KMS-11 (cell line): ENCODE results near the gene CACNB1.

Experiments used
- H2AFZ ChIP-seq: fragments of 200-600 bp; sonication (generic); 2 replicates; pipeline ENCODE4 v1.6.1; 2016; ENCODE audit warnings: antibody characterized with exemption, mixed run types, low read depth
- H3K27ac ChIP-seq: fragments of 200-600 bp; sonication (generic); 2 replicates; pipeline ENCODE4 v1.6.1; 2016; ENCODE audit warnings: mild to moderate bottlenecking, mixed run types
- H3K27me3 ChIP-seq: fragments of 200-600 bp; sonication (generic); 2 replicates; pipeline ENCODE4 v1.6.1; 2017; ENCODE audit warnings: mild to moderate bottlenecking, low read depth, mixed run types, moderate library complexity; ENCODE audit not compliant: insufficient read depth
- H3K36me3 ChIP-seq: fragments of 200-600 bp; sonication (generic); 2 replicates; pipeline ENCODE4 v1.6.1; 2017; ENCODE audit warnings: mild to moderate bottlenecking, mixed run types; ENCODE audit not compliant: insufficient read depth
- H3K4me1 ChIP-seq: fragments of 200-600 bp; sonication (generic); 2 replicates; pipeline ENCODE4 v1.6.1; 2016; ENCODE audit warnings: mild to moderate bottlenecking, low read depth, mixed run types; ENCODE audit not compliant: poor library complexity, severe bottlenecking
- H3K4me2 ChIP-seq: fragments of 200-600 bp; sonication (generic); 2 replicates; pipeline ENCODE4 v1.7.0; 2016; ENCODE audit warnings: mild to moderate bottlenecking, mixed run types
- H3K4me3 ChIP-seq: fragments of 200-600 bp; sonication (generic); IDR thresholded peaks from 2 replicates; pipeline ENCODE4 v1.6.1; 2017; ENCODE audit warnings: low read depth, low read length, mixed read lengths; ENCODE audit not compliant: insufficient read depth
- H3K79me2 ChIP-seq: fragments of 200-600 bp; sonication (generic); 2 replicates; pipeline ENCODE4 v1.6.1; 2016; ENCODE audit warnings: low read depth, mixed run types; ENCODE audit not compliant: insufficient read depth
- H3K9ac ChIP-seq: fragments of 200-600 bp; sonication (generic); 2 replicates; pipeline ENCODE4 v1.6.1; 2016; ENCODE audit warnings: mild to moderate bottlenecking, mixed run types
- H4K20me1 ChIP-seq: fragments of 200-600 bp; sonication (generic); 2 replicates; pipeline ENCODE4 v1.6.1; 2016; ENCODE audit warnings: mild to moderate bottlenecking, mixed run types; ENCODE audit not compliant: insufficient read depth
- CTCF ChIP-seq: fragments of 200-600 bp; sonication (generic); conservative IDR thresholded peaks from 2 replicates; pipeline ENCODE4 v1.6.1; 2017; ENCODE audit warnings: low read depth, mild to moderate bottlenecking, antibody characterized with exemption, low read length, moderate library complexity, mixed read lengths

CACNB1 gene

DNA sequence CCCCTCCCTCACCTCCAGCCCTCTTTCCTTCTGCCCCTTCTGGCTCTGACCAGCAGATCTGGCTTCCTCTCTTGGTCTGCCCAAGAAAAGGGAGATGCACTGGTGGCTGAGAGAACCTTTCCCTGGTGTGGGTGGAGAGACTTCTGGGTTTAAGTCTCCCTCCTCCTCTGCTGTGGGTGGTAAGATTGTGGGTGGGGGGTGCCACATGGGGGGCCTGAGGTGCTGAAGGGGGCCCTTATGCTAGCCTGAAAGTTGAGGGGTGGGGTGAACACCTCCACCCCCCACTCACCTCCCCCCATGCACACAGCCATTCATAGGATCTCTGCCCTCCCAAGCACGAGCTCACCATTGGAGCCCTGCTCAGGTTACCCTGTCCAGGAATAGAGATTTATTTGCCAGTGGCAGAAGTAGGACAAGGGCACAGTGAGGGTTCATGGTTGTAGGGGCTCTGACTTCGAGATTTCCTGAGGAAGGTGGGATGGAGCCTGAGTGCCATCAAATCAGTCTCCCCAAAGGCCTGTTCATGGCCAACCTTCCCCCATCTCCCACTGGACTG lies 30.0 kb upstream of the CACNB1 start:
- Histone ChIP-seq H4K20me1 (no peaks in the 10 kb centered on the region), H3K4me3 (no peak overlapping the region), H3K27me3 (peaks cover 50% of the 10 kb centered on the region), H3K4me1 (peaks cover 6% of the 10 kb centered on the region), H3K27ac (no peak overlapping the region), H3K9ac (no peak overlapping the region), H3K36me3 (no peaks in the 10 kb centered on the region), H2AFZ (no peak overlapping the region), H3K4me2 (no peak overlapping the region), H3K79me2 (no peaks in the 10 kb centered on the region)
- no peak for TF ChIP-seq CTCF

GRCh38 chr17:39225959-39226683 lies 28.7 kb upstream of the CACNB1 start:
- no peak overlapping the region for H2AFZ ChIP-seq
- no peak overlapping the region for H3K9ac ChIP-seq
- no peaks in the 10 kb centered on the region for H3K79me2 ChIP-seq
- no peaks in the 10 kb centered on the region for H3K36me3 ChIP-seq
- H3K4me3 ChIP-seq = no peak overlapping the region
- TF ChIP-seq CTCF = no peak
- H3K4me1 ChIP-seq = no peaks in the 10 kb centered on the region
- H4K20me1 ChIP-seq = no peaks in the 10 kb centered on the region
- no peak overlapping the region for H3K27ac ChIP-seq
- no peak overlapping the region for H3K4me2 ChIP-seq
- H3K27me3 ChIP-seq = peaks cover 50% of the 10 kb centered on the region

DNA sequence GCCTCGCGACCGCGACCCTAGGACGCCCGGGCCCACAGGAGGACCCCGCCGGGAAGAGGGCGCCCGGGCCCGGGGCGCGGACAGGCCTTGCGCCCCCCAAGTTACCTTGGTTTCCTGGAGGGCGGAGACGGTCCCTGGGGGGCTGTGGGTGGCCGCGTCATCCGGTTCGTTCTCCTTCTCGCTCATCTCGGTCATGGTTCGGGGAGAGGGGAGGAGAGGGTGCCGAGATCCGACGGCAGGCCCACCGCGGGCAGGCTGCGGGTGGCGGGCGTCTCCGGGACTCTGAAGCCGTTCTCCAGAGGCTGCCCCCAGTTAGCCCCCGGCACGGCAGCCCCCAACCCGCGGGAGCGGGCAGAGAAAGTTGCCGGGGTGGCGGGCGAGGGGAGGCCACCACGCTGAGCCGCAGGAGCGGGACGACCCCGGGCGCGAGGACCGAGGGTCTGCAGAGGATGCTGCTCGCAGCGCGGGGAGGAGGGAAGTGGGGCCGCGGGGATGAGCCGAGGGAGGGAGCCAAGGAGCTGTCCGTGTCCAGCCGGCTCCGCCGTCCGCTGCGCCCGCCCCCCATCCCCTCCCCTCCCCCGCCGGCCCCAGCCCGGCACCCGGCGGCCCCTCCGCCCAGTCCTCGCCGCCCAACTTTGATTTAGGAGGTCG lies 28.0 kb upstream of the CACNB1 start, which contains the start of gene STAC2:
Gene STAC2 (minus strand): TSS at position 638 of the 651 bp plus-strand sequence. CDS start 443 bp downstream, at position 195.
- Histone ChIP-seq H3K9ac (no peak within 1 kb of the TSS), H3K4me3 (no peak within 1 kb of the TSS)

GRCh38 chr17:39224778-39225307 lies 27.4 kb upstream of the CACNB1 start:
- no peaks in the 10 kb centered on the region for H3K36me3 ChIP-seq
- no peaks in the 10 kb centered on the region for H3K79me2 ChIP-seq
- H2AFZ ChIP-seq = no peak overlapping the region
- H4K20me1 ChIP-seq = no peaks in the 10 kb centered on the region
- no peak overlapping the region for H3K9ac ChIP-seq
- no peak overlapping the region for H3K4me3 ChIP-seq
- no peaks in the 10 kb centered on the region for H3K4me1 ChIP-seq
- H3K27ac ChIP-seq = no peak overlapping the region
- TF ChIP-seq CTCF = no peak
- no peak overlapping the region for H3K4me2 ChIP-seq
- H3K27me3 ChIP-seq = peaks cover 51% of the 10 kb centered on the region

More for the DNA sequence above, 28.0 kb upstream of the CACNB1 start, which contains the start of gene STAC2:
- H3K79me2 ChIP-seq = no peaks in the 10 kb centered on the region
- H3K27me3 ChIP-seq = peaks cover 50% of the 10 kb centered on the region
- H3K4me2 ChIP-seq = no peak within 1 kb of the TSS
- H3K27ac ChIP-seq = no peak within 1 kb of the TSS
- H4K20me1 ChIP-seq = no peaks in the 10 kb centered on the region
- no peak within 1 kb of the TSS for H2AFZ ChIP-seq
- no peaks in the 10 kb centered on the region for H3K4me1 ChIP-seq
- no peak for TF ChIP-seq CTCF
- H3K36me3 ChIP-seq = no peaks in the 10 kb centered on the region
